ENCODE results near the gene TRIM24.
"Not testable (repeated sequence)": the region's sequence is repeated elsewhere in the genome, so short reads cannot be mapped to it uniquely, and the experiment has no call there.

GRCh38 chr7:138500303-138500702 lies 40.2 kb downstream of the TRIM24 start:
- TF ChIP-seq CTCF, EP300, POLR2A (IDR thresholded peaks at IDR 0.05): not testable (repeated sequence)

All from gastroesophageal sphincter (tissue), 3 donors.